Measurements from ENCODE around the gene CHMP3. TPM values are rescaled to one million over a fixed set of nuclear protein-coding genes. Genes with fewer than 3 reads are reported as not detected.

The CHMP3 gene
- total RNA-seq, 2 donors from 2014 or later = 20.5 to 29.3 TPM

- Histone ChIP-seq H3K27me3 (ENCODE audit: control insufficient read depth, insufficient read depth, low read length, poor library complexity, severe bottlenecking) (no peaks in the 10 kb centered on the region), H3K9ac (ENCODE audit: extremely low read depth, low read length, poor library complexity, severe bottlenecking) (no peak overlapping the region), H3K27ac (ENCODE audit: low read depth, low read length) (no peak overlapping the region), H3K4me3 (ENCODE audit: low read length) (no peak overlapping the region), H3K4me1 (ENCODE audit: control insufficient read depth, insufficient read depth, low read length) (no peaks in the 10 kb centered on the region), H3K9me3 (ENCODE audit: control insufficient read depth, low read length) (no peaks in the 10 kb centered on the region), H3K36me3 (ENCODE audit: control insufficient read depth, insufficient read depth, low read length) (peaks cover 45% of the 10 kb centered on the region)
- Mint-ChIP-seq H3K9me3 (no peaks in the 10 kb centered on the region), H3K4me3 (no peak overlapping the region), H3K36me3 (ENCODE audit: low read depth) (peaks cover 42% of the 10 kb centered on the region), H3K27ac (no peak overlapping the region), H3K27me3 (ENCODE audit: insufficient read depth) (no peaks in the 10 kb centered on the region), H3K4me1 (peaks cover 4% of the 10 kb centered on the region)
- no peak for DNase-seq
- TF ChIP-seq CTCF (conservative IDR thresholded peaks at IDR 0.05) = no peak
- 95% methylated on average over 3 to 4 of the region's 4 CpGs for WGBS, 2 experiments (ENCODE audit: insufficient coverage in 1 of 2, insufficient read length in 1 of 2)
Measured at GRCh38 chr2:86603905-86604304, 40.7 kb upstream of the CHMP3 start.

DNA sequence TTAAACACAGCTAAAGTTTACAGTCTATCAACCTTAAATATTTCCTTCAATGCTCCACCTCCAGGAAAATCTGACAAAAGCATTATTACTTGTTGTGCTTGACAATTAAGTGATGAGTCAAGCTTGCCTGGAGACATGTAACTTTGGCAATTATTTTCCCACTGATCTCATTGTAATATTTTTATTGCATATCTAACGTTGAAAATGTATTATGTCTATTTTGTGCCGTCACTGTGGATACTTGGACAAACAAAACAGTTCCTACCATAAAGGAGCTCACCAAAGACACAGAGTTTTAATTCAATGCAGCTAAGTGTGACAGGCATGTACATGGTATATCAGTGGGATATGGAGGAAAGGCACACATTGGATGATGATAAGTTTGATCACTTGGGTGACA, 35.7 kb upstream of the CHMP3 start:
- TF ChIP-seq CTCF (conservative IDR thresholded peaks at IDR 0.05) = no peak
- no peak overlapping the region for H3K4me3 Mint-ChIP-seq

GRCh38 chr2:86596118-86596517, 32.9 kb upstream of the CHMP3 start:
- H3K4me1 ChIP-seq (ENCODE audit: control insufficient read depth, insufficient read depth, low read length) = no peaks in the 10 kb centered on the region
- H3K36me3 ChIP-seq (ENCODE audit: control insufficient read depth, insufficient read depth, low read length) = no peaks in the 10 kb centered on the region
- no peak overlapping the region for H3K27ac ChIP-seq (ENCODE audit: low read depth, low read length)
- DNase-seq = no peak
- no peaks in the 10 kb centered on the region for H3K9me3 ChIP-seq (ENCODE audit: control insufficient read depth, low read length)
- Mint-ChIP-seq H3K36me3 (ENCODE audit: low read depth) (no peaks in the 10 kb centered on the region), H3K27ac (no peak overlapping the region), H3K4me1 (no peaks in the 10 kb centered on the region), H3K4me3 (no peak overlapping the region), H3K27me3 (ENCODE audit: insufficient read depth) (peaks cover 2% of the 10 kb centered on the region), H3K9me3 (peaks cover under 1% of the 10 kb centered on the region)
- no peak overlapping the region for H3K9ac ChIP-seq (ENCODE audit: extremely low read depth, low read length, poor library complexity, severe bottlenecking)
- no peak overlapping the region for H3K4me3 ChIP-seq (ENCODE audit: low read length)
- WGBS, 2 experiments (ENCODE audit: insufficient coverage in 1 of 2, insufficient read length in 1 of 2) = 58 to 72% methylated on average over 2 of the region's 2 CpGs
- TF ChIP-seq CTCF (conservative IDR thresholded peaks at IDR 0.05) = no peak
- H3K27me3 ChIP-seq (ENCODE audit: control insufficient read depth, insufficient read depth, low read length, poor library complexity, severe bottlenecking) = peaks cover 4% of the 10 kb centered on the region

More for the DNA sequence above, 35.7 kb upstream of the CHMP3 start:
- H3K27me3 ChIP-seq (ENCODE audit: control insufficient read depth, insufficient read depth, low read length, poor library complexity, severe bottlenecking) = no peaks in the 10 kb centered on the region
- H3K4me3 ChIP-seq (ENCODE audit: low read length) = no peak overlapping the region
- H3K9me3 ChIP-seq (ENCODE audit: control insufficient read depth, low read length) = no peaks in the 10 kb centered on the region
- H3K27ac ChIP-seq (ENCODE audit: low read depth, low read length) = no peak overlapping the region
- H3K36me3 ChIP-seq (ENCODE audit: control insufficient read depth, insufficient read depth, low read length) = peaks cover 6% of the 10 kb centered on the region
- peaks cover 13% of the 10 kb centered on the region for H3K36me3 Mint-ChIP-seq (ENCODE audit: low read depth)
- H3K9me3 Mint-ChIP-seq = no peaks in the 10 kb centered on the region
- WGBS, 2 experiments (ENCODE audit: insufficient coverage in 1 of 2, insufficient read length in 1 of 2) = 96% methylated on average over 2 of the region's 2 CpGs; no CpG with 5 or more reads in 1 of the 2 experiments
- no peaks in the 10 kb centered on the region for H3K4me1 Mint-ChIP-seq
- no peak overlapping the region for H3K9ac ChIP-seq (ENCODE audit: extremely low read depth, low read length, poor library complexity, severe bottlenecking)
- H3K27me3 Mint-ChIP-seq (ENCODE audit: insufficient read depth) = peaks cover 2% of the 10 kb centered on the region
- H3K4me1 ChIP-seq (ENCODE audit: control insufficient read depth, insufficient read depth, low read length) = no peaks in the 10 kb centered on the region
- no peak for DNase-seq
- no peak overlapping the region for H3K27ac Mint-ChIP-seq

Measured in endodermal cell (in vitro differentiated cells).